NCI-H460 (cell line): Measurements from ENCODE around the gene SLC38A2. TPM values are rescaled to one million over a fixed set of nuclear protein-coding genes. Genes with fewer than 3 reads are reported as not detected.

ENCODE experiments used
- DNase-seq: peaks from one replicate; pipeline ENCODE4 v3.0.0-alpha.2; 2016; ENCODE audit warnings: low read depth; ENCODE audit errors: extremely low read depth
- total RNA-seq: library from RNA; depleted of rRNA; stranded (reverse); fragments of >200 nt; shearing (Covaris generic); gene quantifications from 2 replicates; pipeline ENCODE4 v1.2.3, GENCODE V29; 2014

SLC38A2 gene
- total RNA-seq, 1 experiment from 2014 or later, result 826 TPM

GRCh38 chr12:46396826-46397225 lies 24.3 kb upstream of the SLC38A2 start:
- no peak for DNase-seq

- no peak for DNase-seq
Measured at GRCh38 chr12:46395388-46395787, 22.8 kb upstream of the SLC38A2 start.

GRCh38 chr12:46391630-46392029 lies 19.1 kb upstream of the SLC38A2 start:
- DNase-seq, result no peak

- no peak for DNase-seq
Measured at GRCh38 chr12:46390881-46391280, 18.3 kb upstream of the SLC38A2 start.

- DNase-seq, result no peak
Measured at GRCh38 chr12:46390304-46390703, 17.7 kb upstream of the SLC38A2 start.

- no peak for DNase-seq
Measured at GRCh38 chr12:46389031-46389616, 16.6 kb upstream of the SLC38A2 start.

GRCh38 chr12:46388427-46389021 lies 16.0 kb upstream of the SLC38A2 start:
- no peak for DNase-seq

- no peak for DNase-seq
Measured at GRCh38 chr12:46387670-46388069, 15.1 kb upstream of the SLC38A2 start.

GRCh38 chr12:46386877-46387629 lies 14.5 kb upstream of the SLC38A2 start:
- no peak for DNase-seq

- DNase-seq, result peak; percentile 78
Measured at GRCh38 chr12:46386360-46386867, 13.8 kb upstream of the SLC38A2 start.

GRCh38 chr12:46385438-46385837 lies 12.9 kb upstream of the SLC38A2 start:
- peak; percentile 30 for DNase-seq

GRCh38 chr12:46384451-46385309 lies 12.1 kb upstream of the SLC38A2 start:
- peak; percentile 40 for DNase-seq

- DNase-seq, result peak; percentile 89
Measured at GRCh38 chr12:46383654-46384450, 11.3 kb upstream of the SLC38A2 start.

- peak; percentile 95 for DNase-seq
Measured at GRCh38 chr12:46382964-46383653, 10.5 kb upstream of the SLC38A2 start.

- DNase-seq, result no peak
Measured at GRCh38 chr12:46382408-46382963, 9.9 kb upstream of the SLC38A2 start.

GRCh38 chr12:46380881-46381280 lies 8.3 kb upstream of the SLC38A2 start:
- no peak for DNase-seq

- DNase-seq, result no peak
Measured at GRCh38 chr12:46380022-46380796, 7.6 kb upstream of the SLC38A2 start.

- no peak for DNase-seq
Measured at GRCh38 chr12:46379352-46379751, 6.8 kb upstream of the SLC38A2 start.
